HFFc6 (cell line): ENCODE data around the gene DNAH6. TPM values are rescaled to one million over a fixed set of nuclear protein-coding genes. Genes with fewer than 3 reads are reported as not detected.

Experiments used
- DNase-seq: peaks from one replicate; pipeline ENCODE4 v3.0.0-alpha.2; 2018
- H3K27ac Mint-ChIP-seq: 2 replicates; pipeline ENCODE4 v1.8.0; 2020; ENCODE audit warnings: mild to moderate bottlenecking, mixed read lengths
- H3K27me3 Mint-ChIP-seq: 2 replicates; pipeline ENCODE4 v1.8.0; 2021; ENCODE audit warnings: mild to moderate bottlenecking, moderate library complexity, mixed read lengths; ENCODE audit not compliant: insufficient read depth
- H3K36me3 Mint-ChIP-seq: 2 replicates; pipeline ENCODE4 v1.8.0; 2021; ENCODE audit warnings: low read depth, mixed read lengths
- H3K4me1 Mint-ChIP-seq: 2 replicates; pipeline ENCODE4 v1.8.0; 2020; ENCODE audit warnings: low read depth, mixed read lengths
- H3K4me3 Mint-ChIP-seq: 2 replicates; pipeline ENCODE4 v1.8.0; 2020; ENCODE audit warnings: mild to moderate bottlenecking, moderate library complexity, mixed read lengths
- H3K9me3 Mint-ChIP-seq: 2 replicates; pipeline ENCODE4 v1.8.0; 2020; ENCODE audit warnings: mild to moderate bottlenecking, mixed read lengths
- total RNA-seq, 6 experiments: library from RNA; stranded (reverse); fragmentation: NEBNext Ultra II Directional; extraction: Animal tissue kit (Norgen Biotek cat#: 25700); gene quantifications; 2 replicates in 1 of 6; 3 replicates in 5 of 6; pipeline ENCODE4 v1.2.3, GENCODE V29; 2021
- TF ChIP-seq, protein P1 (sequence below): fragments of 200-600 bp; sonication (generic); IDR thresholded peaks from 2 replicates; pipeline ENCODE4 v1.5.0; 2021; ENCODE audit warnings: antibody characterized with exemption, mild to moderate bottlenecking

The DNAH6 gene
- total RNA-seq, 6 experiments from 2014 or later = 0.05 to 0.46 (median 0.05) TPM; not detected in 1

GRCh38 chr2:84643991-84644390 is 127.7 kb downstream of the DNAH6 start:
- Mint-ChIP-seq H3K27me3 (peaks cover 44% of the 10 kb centered on the region), H3K4me1 (no peaks in the 10 kb centered on the region), H3K36me3 (0 out of 2 replicates have a peak, but pooled peaks cover 4% of the 10 kb centered on the region), H3K4me3 (no peak overlapping the region), H3K9me3 (peaks cover 8% of the 10 kb centered on the region), H3K27ac (no peak overlapping the region)
- DNase-seq = no peak
- TF ChIP-seq, protein P1, sequence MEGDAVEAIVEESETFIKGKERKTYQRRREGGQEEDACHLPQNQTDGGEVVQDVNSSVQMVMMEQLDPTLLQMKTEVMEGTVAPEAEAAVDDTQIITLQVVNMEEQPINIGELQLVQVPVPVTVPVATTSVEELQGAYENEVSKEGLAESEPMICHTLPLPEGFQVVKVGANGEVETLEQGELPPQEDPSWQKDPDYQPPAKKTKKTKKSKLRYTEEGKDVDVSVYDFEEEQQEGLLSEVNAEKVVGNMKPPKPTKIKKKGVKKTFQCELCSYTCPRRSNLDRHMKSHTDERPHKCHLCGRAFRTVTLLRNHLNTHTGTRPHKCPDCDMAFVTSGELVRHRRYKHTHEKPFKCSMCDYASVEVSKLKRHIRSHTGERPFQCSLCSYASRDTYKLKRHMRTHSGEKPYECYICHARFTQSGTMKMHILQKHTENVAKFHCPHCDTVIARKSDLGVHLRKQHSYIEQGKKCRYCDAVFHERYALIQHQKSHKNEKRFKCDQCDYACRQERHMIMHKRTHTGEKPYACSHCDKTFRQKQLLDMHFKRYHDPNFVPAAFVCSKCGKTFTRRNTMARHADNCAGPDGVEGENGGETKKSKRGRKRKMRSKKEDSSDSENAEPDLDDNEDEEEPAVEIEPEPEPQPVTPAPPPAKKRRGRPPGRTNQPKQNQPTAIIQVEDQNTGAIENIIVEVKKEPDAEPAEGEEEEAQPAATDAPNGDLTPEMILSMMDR = no peak

DNA sequence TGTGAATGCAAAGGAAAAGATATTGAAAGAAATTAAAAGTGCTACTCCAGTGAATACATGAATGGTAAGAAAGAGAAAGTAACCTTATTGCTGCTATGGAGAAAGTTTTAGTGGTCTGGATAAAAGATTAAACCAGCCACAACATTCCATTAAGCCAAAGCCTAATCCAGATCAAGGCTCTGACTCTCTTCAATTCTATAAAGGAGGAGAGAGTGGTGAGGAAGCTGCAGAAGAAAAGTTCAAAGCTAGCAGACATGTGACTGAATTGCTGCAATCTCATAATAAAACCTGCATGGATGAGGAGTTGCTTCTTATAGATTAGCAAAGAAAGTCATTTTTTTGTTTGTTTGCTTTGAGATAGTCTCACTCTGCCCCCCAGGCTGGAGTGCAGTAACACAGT is 130.2 kb downstream of the DNAH6 start:
- Mint-ChIP-seq H3K4me3 (no peak overlapping the region), H3K4me1 (no peaks in the 10 kb centered on the region), H3K9me3 (no peaks in the 10 kb centered on the region), H3K36me3 (no peaks in the 10 kb centered on the region), H3K27me3 (peaks cover 47% of the 10 kb centered on the region), H3K27ac (no peak overlapping the region)
- TF ChIP-seq, protein P1 = no peak
- no peak for DNase-seq

GRCh38 chr2:84647267-84647666 is 131.0 kb downstream of the DNAH6 start:
- no peak overlapping the region for H3K4me3 Mint-ChIP-seq
- DNase-seq = no peak
- no peaks in the 10 kb centered on the region for H3K36me3 Mint-ChIP-seq
- TF ChIP-seq, protein P1 = no peak
- no peak overlapping the region for H3K27ac Mint-ChIP-seq
- peaks cover 43% of the 10 kb centered on the region for H3K27me3 Mint-ChIP-seq
- H3K4me1 Mint-ChIP-seq = no peaks in the 10 kb centered on the region
- no peaks in the 10 kb centered on the region for H3K9me3 Mint-ChIP-seq

GRCh38 chr2:84649058-84649457 is 132.8 kb downstream of the DNAH6 start:
- DNase-seq = no peak
- Mint-ChIP-seq H3K27me3 (peaks cover 33% of the 10 kb centered on the region), H3K36me3 (no peaks in the 10 kb centered on the region), H3K9me3 (no peaks in the 10 kb centered on the region), H3K4me1 (no peaks in the 10 kb centered on the region), H3K27ac (no peak overlapping the region), H3K4me3 (no peak overlapping the region)
- TF ChIP-seq, protein P1 = no peak

DNA sequence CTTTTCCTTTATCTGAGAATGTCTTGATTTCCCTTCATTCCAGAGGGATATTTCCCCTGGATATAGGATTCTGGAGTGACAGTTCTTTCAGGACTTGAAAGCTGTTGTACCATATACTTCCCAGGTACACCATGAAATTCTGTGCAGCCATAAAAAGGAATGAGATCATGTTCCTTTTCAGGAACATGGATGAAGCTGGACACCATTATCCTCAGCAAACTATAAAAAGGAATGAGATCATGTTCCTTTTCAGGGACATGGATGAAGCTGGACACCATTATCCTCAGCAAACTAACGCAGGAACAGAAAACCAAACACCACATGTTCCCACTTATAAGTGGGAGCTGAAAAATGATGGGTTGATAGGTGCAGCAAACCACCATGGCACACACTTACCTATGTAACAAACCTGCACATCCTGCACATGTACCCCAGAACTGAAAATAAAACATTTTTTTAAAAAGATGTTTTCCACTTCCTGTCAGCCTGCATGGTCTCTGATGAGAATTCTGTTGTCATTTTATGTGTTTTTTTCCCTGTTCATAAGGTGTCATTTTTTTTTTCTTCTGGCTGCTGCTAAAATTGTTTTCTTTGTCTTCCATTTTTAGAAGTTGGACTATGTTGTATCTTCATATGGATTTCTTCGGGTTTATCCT is 133.3 kb downstream of the DNAH6 start:
- Mint-ChIP-seq H3K9me3 (no peaks in the 10 kb centered on the region), H3K27ac (no peak overlapping the region), H3K27me3 (peaks cover 27% of the 10 kb centered on the region), H3K4me3 (no peak overlapping the region), H3K36me3 (no peaks in the 10 kb centered on the region), H3K4me1 (no peaks in the 10 kb centered on the region)
- TF ChIP-seq, protein P1 = no peak
- no peak for DNase-seq
